ENCODE data around the gene ROR1. TPM values are rescaled to one million over a fixed set of nuclear protein-coding genes. Genes with fewer than 3 reads are reported as not detected.

Gene ROR1
- total and polyA plus RNA-seq, 10 of the 15 experiments (the other 5 are each of a cell fraction or from before 2014, with no cell fraction given) = 0.02 to 0.08 (median 0.05) TPM; not detected in 6

- no peak for TF ChIP-seq JUND (IDR thresholded peaks at IDR 0.05; ENCODE audit: low read depth, low read length)
- TF ChIP-seq SREBF1 (IDR thresholded peaks at IDR 0.05; ENCODE audit: low read length) = no peak
- no peak for TF ChIP-seq HDAC6 (IDR thresholded peaks at IDR 0.05; ENCODE audit: unreplicated experiment)
- no peak for TF ChIP-seq BMI1 (IDR thresholded peaks at IDR 0.05; ENCODE audit: borderline replicate concordance)
- no peak for TF ChIP-seq RELA (IDR thresholded peaks at IDR 0.05; ENCODE audit: borderline replicate concordance, partially characterized antibody)
- TF ChIP-seq SMAD5 (IDR thresholded peaks at IDR 0.05; ENCODE audit: low read depth) = no peak
- TF ChIP-seq PML (IDR thresholded peaks at IDR 0.05; ENCODE audit: low read length) = no peak; the same call in 1 of the 2 replicates
- no peak for TF ChIP-seq TCF7 (IDR thresholded peaks at IDR 0.05; ENCODE audit: borderline replicate concordance)
- no peak for TF ChIP-seq NR2F1 (conservative IDR thresholded peaks at IDR 0.05)
- TF ChIP-seq ZNF274 (IDR thresholded peaks at IDR 0.05; ENCODE audit: insufficient read depth, insufficient read length) = no peak
- TF ChIP-seq NFIC (IDR thresholded peaks at IDR 0.05; ENCODE audit: low read depth, low read length) = no peak; the same call in 1 of the 2 replicates
- TF ChIP-seq, protein P1, sequence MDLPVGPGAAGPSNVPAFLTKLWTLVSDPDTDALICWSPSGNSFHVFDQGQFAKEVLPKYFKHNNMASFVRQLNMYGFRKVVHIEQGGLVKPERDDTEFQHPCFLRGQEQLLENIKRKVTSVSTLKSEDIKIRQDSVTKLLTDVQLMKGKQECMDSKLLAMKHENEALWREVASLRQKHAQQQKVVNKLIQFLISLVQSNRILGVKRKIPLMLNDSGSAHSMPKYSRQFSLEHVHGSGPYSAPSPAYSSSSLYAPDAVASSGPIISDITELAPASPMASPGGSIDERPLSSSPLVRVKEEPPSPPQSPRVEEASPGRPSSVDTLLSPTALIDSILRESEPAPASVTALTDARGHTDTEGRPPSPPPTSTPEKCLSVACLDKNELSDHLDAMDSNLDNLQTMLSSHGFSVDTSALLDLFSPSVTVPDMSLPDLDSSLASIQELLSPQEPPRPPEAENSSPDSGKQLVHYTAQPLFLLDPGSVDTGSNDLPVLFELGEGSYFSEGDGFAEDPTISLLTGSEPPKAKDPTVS (IDR thresholded peaks at IDR 0.05; ENCODE audit: low read depth, low read length) = no peak
- peak; percentile 52 for TF ChIP-seq SPI1 (IDR thresholded peaks at IDR 0.05; ENCODE audit: borderline replicate concordance, insufficient read depth, low read depth, low read length)
- no peak for TF ChIP-seq ZBTB40 (IDR thresholded peaks at IDR 0.05; ENCODE audit: borderline replicate concordance)
- TF ChIP-seq, protein P2, sequence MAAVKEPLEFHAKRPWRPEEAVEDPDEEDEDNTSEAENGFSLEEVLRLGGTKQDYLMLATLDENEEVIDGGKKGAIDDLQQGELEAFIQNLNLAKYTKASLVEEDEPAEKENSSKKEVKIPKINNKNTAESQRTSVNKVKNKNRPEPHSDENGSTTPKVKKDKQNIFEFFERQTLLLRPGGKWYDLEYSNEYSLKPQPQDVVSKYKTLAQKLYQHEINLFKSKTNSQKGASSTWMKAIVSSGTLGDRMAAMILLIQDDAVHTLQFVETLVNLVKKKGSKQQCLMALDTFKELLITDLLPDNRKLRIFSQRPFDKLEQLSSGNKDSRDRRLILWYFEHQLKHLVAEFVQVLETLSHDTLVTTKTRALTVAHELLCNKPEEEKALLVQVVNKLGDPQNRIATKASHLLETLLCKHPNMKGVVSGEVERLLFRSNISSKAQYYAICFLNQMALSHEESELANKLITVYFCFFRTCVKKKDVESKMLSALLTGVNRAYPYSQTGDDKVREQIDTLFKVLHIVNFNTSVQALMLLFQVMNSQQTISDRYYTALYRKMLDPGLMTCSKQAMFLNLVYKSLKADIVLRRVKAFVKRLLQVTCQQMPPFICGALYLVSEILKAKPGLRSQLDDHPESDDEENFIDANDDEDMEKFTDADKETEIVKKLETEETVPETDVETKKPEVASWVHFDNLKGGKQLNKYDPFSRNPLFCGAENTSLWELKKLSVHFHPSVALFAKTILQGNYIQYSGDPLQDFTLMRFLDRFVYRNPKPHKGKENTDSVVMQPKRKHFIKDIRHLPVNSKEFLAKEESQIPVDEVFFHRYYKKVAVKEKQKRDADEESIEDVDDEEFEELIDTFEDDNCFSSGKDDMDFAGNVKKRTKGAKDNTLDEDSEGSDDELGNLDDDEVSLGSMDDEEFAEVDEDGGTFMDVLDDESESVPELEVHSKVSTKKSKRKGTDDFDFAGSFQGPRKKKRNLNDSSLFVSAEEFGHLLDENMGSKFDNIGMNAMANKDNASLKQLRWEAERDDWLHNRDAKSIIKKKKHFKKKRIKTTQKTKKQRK (IDR thresholded peaks at IDR 0.05; ENCODE audit: low read depth, low read length) = no peak
Observed at GRCh38 chr1:64171797-64172281, 398.0 kb downstream of the ROR1 start (continued).
